Measurements from ENCODE around the gene MYBPC2.
A peak's percentile ranks its signal among the peaks of the same experiment; 100 is the strongest.

Gene MYBPC2

DNA sequence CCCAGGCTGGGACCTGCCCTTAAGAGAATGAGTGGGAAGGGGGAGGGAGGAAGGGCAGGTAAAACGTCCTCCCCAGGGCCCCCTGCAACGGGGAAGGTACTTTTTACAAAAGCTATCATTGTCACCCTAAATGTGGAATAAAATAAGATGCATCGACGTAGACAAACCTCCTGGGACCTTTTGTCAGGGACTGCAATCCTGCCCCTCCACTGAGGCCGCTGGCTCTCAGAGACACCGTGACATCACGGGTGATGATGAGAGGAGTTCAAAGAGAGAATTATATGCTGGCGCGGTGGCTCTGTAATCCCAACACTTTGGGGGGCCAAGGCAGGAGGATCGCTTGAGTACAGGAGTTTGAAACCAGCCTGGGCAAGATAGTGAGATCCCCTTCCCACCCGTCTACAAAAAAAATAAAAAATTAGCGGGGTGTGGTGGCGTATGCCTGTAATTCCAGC, 1.8 kb upstream of the MYBPC2 start:
- FAIRE-seq (no peak), DNase-seq (ENCODE audit: insufficient read length, low spot score) (no peak)
- TF ChIP-seq, protein P1, sequence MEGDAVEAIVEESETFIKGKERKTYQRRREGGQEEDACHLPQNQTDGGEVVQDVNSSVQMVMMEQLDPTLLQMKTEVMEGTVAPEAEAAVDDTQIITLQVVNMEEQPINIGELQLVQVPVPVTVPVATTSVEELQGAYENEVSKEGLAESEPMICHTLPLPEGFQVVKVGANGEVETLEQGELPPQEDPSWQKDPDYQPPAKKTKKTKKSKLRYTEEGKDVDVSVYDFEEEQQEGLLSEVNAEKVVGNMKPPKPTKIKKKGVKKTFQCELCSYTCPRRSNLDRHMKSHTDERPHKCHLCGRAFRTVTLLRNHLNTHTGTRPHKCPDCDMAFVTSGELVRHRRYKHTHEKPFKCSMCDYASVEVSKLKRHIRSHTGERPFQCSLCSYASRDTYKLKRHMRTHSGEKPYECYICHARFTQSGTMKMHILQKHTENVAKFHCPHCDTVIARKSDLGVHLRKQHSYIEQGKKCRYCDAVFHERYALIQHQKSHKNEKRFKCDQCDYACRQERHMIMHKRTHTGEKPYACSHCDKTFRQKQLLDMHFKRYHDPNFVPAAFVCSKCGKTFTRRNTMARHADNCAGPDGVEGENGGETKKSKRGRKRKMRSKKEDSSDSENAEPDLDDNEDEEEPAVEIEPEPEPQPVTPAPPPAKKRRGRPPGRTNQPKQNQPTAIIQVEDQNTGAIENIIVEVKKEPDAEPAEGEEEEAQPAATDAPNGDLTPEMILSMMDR (IDR thresholded peaks at IDR 0.05; ENCODE audit: insufficient read depth, missing control alignments): no peak

DNA sequence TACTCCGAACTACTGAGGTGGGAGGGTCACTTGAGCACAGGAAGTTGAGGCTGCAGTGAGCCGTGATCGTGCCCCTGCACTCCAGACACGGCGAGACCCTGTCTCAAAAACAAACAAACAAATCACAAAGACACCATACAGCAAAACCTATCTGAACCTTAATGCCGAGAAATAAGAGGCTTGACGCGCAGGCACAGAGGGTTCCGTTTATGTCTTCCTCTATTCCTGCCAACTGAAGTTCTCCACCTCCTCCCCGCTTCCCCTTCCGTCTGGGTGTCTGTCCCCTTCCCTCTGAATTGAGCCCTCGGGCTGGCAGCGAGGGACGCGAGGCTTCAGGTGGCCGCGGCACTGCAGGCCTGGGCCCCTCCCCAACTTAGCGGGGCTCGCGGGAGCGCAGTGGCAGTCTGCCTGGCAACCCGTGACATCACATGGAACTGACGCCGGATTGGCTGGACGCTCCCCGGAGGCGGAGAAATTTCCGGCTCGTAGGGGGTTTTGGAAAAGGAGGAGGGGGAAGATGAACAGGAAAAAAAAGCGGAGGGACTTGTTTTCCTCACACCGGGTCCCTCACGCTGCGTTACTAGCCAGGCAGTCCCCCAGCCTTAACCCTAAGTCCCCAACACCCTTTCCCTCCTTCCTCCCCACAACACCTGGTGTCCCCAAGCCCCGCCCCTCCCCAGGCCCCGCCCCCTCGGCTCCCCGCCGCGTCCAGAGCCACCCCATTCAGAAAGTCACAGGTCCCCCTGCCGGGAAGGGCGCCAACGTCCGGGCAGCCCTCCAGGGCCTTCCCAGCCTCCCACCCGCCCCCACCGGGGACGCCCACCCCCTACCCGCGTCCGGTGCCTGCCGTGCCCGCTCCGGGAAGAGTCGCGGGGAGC, 1.1 kb upstream of the MYBPC2 start:
- TF ChIP-seq, protein P1 (IDR thresholded peaks at IDR 0.05; ENCODE audit: insufficient read depth, missing control alignments): no peak
- DNase-seq (ENCODE audit: insufficient read length, low spot score) (peak; percentile 82), FAIRE-seq (no peak)

DNA sequence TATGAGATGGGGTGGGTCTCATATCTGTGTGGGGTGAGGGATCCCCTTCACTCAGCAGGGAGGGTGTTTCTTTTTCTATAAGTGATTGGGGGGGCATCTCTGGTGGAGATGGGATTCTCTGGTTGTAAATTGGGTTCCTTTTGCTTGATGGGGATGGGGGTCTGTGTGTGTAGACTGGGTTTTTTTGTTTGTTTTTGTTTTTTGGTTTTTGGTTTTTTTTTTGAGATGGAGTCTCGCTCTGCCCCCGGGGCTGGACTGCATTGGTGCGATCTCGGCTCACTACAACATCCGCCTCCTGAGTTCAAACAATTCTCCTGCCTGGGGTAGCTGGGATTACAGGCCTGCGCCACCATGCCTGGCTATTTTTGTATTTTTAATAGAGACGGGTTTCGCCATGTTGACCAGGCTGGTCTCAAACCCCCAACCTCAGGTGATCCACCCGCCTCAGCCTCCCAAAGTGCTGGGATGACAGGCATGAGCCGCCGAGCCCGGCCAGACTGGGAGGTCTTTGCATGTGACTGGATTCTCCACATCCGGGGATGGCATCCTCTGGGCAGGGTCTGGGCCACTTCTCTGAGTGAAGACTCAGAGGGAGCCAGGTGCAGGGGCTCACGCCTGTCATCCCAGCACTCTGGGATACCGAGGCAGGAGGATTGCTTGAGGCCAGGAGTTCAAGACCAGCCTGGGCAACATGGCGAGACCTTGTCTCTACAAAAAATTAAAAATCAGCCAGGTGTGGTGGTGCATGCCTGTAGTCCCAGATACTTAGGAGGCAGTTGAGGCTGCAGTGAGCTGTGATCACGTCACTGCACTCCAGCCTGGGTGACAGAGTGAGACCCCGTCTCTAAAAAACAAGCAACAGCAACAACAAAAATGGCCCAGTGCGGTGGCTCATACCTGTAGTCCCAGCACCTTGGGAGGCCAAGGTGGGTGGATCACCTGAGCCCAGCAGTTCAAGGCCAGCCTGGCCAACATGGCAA, 799 bp downstream of the MYBPC2 start:
- DNase-seq (ENCODE audit: insufficient read length, low spot score) (no peak), FAIRE-seq (no peak)

DNA sequence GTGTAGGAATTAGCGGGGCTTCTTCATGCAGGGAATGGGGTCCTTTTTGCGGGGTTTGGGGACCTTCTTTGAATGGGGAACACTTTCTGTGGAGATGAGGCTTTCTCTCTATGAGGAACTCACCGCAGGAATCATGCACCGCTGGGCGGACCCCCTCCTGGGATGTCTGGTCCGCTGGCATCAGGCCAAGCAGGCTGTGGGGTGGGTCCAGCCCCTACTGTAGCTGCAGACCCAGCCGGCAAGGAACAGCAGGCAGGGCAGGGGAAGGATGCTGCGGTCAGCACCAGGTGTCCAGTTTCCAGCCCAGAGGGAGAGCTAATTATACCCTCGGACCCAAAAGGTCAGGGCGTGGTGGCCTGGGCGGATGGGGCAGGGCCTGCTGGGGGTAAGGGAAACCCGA, 1.8 kb downstream of the MYBPC2 start:
- FAIRE-seq (no peak), DNase-seq (ENCODE audit: insufficient read length, low spot score) (no peak)
- TF ChIP-seq, protein P1 (IDR thresholded peaks at IDR 0.05; ENCODE audit: insufficient read depth, missing control alignments): no peak

More for the DNA sequence above, 799 bp downstream of the MYBPC2 start:
- TF ChIP-seq, protein P1 (IDR thresholded peaks at IDR 0.05; ENCODE audit: insufficient read depth, missing control alignments): no peak

DNA sequence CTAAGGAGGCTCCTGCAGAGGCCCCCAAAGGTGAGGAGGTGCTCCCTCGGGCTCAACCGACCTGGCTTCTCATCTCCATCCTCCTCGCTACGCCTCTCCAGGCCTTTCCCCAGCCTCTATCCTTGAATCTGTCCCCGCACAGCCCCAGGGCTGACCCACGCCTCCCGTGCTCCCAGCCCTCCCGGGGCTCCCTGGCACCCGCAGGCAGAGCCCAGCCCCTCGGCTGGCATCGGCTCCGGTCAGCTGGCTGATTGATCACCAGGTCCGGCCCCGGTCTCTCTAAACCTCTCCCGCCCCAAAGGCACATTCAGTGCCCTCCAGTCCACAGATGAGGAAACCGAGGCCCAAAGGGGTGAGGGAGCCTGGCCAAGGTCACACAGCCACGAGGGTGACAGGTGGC, 2.5 kb downstream of the MYBPC2 start:
- no peak for FAIRE-seq
- TF ChIP-seq, protein P1 (IDR thresholded peaks at IDR 0.05; ENCODE audit: insufficient read depth, missing control alignments): no peak

DNA sequence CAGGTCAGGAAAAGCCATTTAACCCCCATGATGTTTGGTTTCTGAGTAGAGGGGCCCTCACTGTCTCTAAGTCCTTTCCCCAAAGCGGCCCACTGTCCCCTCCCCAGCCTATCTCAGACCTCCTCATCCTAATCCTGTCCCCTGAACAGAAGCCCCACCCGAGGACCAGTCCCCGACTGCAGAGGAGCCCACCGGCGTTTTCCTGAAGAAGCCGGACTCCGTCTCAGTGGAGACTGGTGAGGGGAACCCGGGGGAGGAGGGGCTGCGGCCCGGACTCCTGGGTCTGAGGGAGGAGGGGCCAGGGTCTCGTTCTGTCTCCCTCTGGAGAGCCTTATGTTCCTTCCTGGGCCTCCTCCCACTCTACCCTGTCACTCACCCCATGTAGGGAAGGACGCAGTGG, 2.9 kb downstream of the MYBPC2 start:
- DNase-seq (ENCODE audit: insufficient read length, low spot score): no peak
- FAIRE-seq: no peak
- TF ChIP-seq, protein P1 (IDR thresholded peaks at IDR 0.05; ENCODE audit: insufficient read depth, missing control alignments): no peak

More for the DNA sequence above, 2.5 kb downstream of the MYBPC2 start:
- DNase-seq (ENCODE audit: insufficient read length, low spot score): no peak
